Measurements from ENCODE around the gene DXO.
"Not testable (repeated sequence)": the region's sequence is repeated elsewhere in the genome, so short reads cannot be mapped to it uniquely, and the experiment has no call there.

Gene DXO

GRCh38 chr6:31971993-31972708, at the start of gene DXO:
Gene DXO, minus strand, starts transcription at chr6:31972138. Its CDS starts 463 bp downstream, at chr6:31971675.
- DNase-seq = peak; percentile 85

GRCh38 chr6:32014547-32014946, 42.6 kb upstream of the DXO start, which contains the start of gene C4B:
Gene C4B, plus strand, starts transcription at chr6:32014795. Its CDS starts 51 bp downstream, at chr6:32014846.
- DNase-seq = not testable (repeated sequence)

- not testable (repeated sequence) for DNase-seq
Measured at GRCh38 chr6:32013738-32014137, 41.8 kb upstream of the DXO start.

- not testable (repeated sequence) for DNase-seq
Measured at GRCh38 chr6:32012941-32013617, 41.1 kb upstream of the DXO start.

- DNase-seq = not testable (repeated sequence)
Measured at GRCh38 chr6:32010856-32011530, 39.1 kb upstream of the DXO start.

GRCh38 chr6:32009537-32009936, 37.6 kb upstream of the DXO start:
- not testable (repeated sequence) for DNase-seq

- DNase-seq = not testable (repeated sequence)
Measured at GRCh38 chr6:32008616-32009015, 36.7 kb upstream of the DXO start.

- not testable (repeated sequence) for DNase-seq
Measured at GRCh38 chr6:32008037-32008436, 36.1 kb upstream of the DXO start.

GRCh38 chr6:32007086-32007485, 35.1 kb upstream of the DXO start:
- not testable (repeated sequence) for DNase-seq

GRCh38 chr6:32005991-32006529, 34.1 kb upstream of the DXO start:
- not testable (repeated sequence) for DNase-seq

- not testable (repeated sequence) for DNase-seq
Measured at GRCh38 chr6:32005538-32005880, 33.6 kb upstream of the DXO start.

- not testable (repeated sequence) for DNase-seq
Measured at GRCh38 chr6:32004864-32005537, 33.1 kb upstream of the DXO start.

GRCh38 chr6:32004393-32004792, 32.5 kb upstream of the DXO start:
- not testable (repeated sequence) for DNase-seq

GRCh38 chr6:32003301-32003700, 31.4 kb upstream of the DXO start:
- not testable (repeated sequence) for DNase-seq

GRCh38 chr6:32002546-32003268, 30.8 kb upstream of the DXO start:
- not testable (repeated sequence) for DNase-seq

GRCh38 chr6:31996385-31996784, 24.4 kb upstream of the DXO start:
- not testable (repeated sequence) for DNase-seq

GRCh38 chr6:31994421-31994820, 22.5 kb upstream of the DXO start:
- not testable (repeated sequence) for DNase-seq

- not testable (repeated sequence) for DNase-seq
Measured at GRCh38 chr6:31989363-31989762, 17.4 kb upstream of the DXO start.

- DNase-seq = not testable (repeated sequence)
Measured at GRCh38 chr6:31981744-31982143, 9.8 kb upstream of the DXO start, which contains the start of gene C4A. Gene C4A, plus strand, starts transcription at chr6:31982057. Its CDS starts 51 bp downstream, at chr6:31982108.

- DNase-seq = not testable (repeated sequence)
Measured at GRCh38 chr6:31980998-31981397, 9.1 kb upstream of the DXO start.

GRCh38 chr6:31980195-31980876, 8.4 kb upstream of the DXO start:
- not testable (repeated sequence) for DNase-seq

All from SIG-M5 (cell line).